GM13977 (cell line): ENCODE data around the gene AHDC1.

ENCODE experiments used
- DNase-seq: peaks from one replicate; pipeline ENCODE4 v3.0.0; 2012; ENCODE audit warnings: low spot score
- CTCF ChIP-seq: IDR thresholded peaks from 2 replicates; pipeline ENCODE4 v1.5.1; 2012; ENCODE audit warnings: mild to moderate bottlenecking, control low read depth; ENCODE audit not compliant: insufficient read depth; ENCODE audit errors: extremely low read depth, missing control alignments
- in situ Hi-C: fragments of 300-500 bp; cut with MboI; formaldehyde crosslinking; loops from one replicate; pipeline ENCODE4 v1.12.0; 2022; ENCODE audit warnings: low sequenced_read_pairs, low pct_unique_long_range_greater_than_20kb, mixed read lengths, inconsistent platforms; ENCODE audit not compliant: unreplicated experiment

The AHDC1 gene

GRCh38 chr1:27603681-27604578, at the start of gene AHDC1:
AHDC1 (minus strand) TSS chr1:27604144; CDS start chr1:27552115, 52,029 bp downstream.
- in situ Hi-C loops, result no loop called here
- no peak for TF ChIP-seq CTCF
- peak; percentile 96 for DNase-seq

GRCh38 chr1:27652111-27652864, 48.3 kb upstream of the AHDC1 start:
- DNase-seq, result no peak
- no peak for TF ChIP-seq CTCF
- in situ Hi-C loops, result no loop called here

GRCh38 chr1:27650539-27651175, 46.7 kb upstream of the AHDC1 start:
- DNase-seq, result no peak
- in situ Hi-C loops, result no loop called here
- no peak for TF ChIP-seq CTCF

GRCh38 chr1:27650171-27650538, 46.2 kb upstream of the AHDC1 start:
- no peak for TF ChIP-seq CTCF
- in situ Hi-C loops, result no loop called here

GRCh38 chr1:27649306-27649635, 45.3 kb upstream of the AHDC1 start:
- no peak for DNase-seq
- no peak for TF ChIP-seq CTCF
- in situ Hi-C loops, result no loop called here

More at GRCh38 chr1:27650171-27650538, 46.2 kb upstream of the AHDC1 start:
- no peak for DNase-seq

GRCh38 chr1:27648602-27649305, 44.8 kb upstream of the AHDC1 start:
- TF ChIP-seq CTCF, result no peak
- in situ Hi-C loops, result no loop called here
- no peak for DNase-seq
